K562 (cell line): ENCODE data around the gene PPY.

Source experiments
- AFF1 ChIP-seq, 2 experiments: fragments of 450-650 bp; IDR thresholded peaks; 2 replicates each; pipeline ENCODE4 v1.6.1; 2018; ENCODE audit warnings: mild to moderate bottlenecking in 2 of 2, low read depth in 1 of 2; ENCODE audit not compliant: partially characterized antibody in 2 of 2
- CTCF ChIP-seq, 3 experiments: IDR thresholded peaks in 2 of 3; conservative IDR thresholded peaks in 1 of 3; 2 replicates each; pipeline ENCODE4 v1.5.1; 2011 to 2012; ENCODE audit warnings: low read length in 3 of 3, mild to moderate bottlenecking in 3 of 3, control low read depth in 2 of 3, improper control_type of control experiment in 1 of 3, inconsistent platforms in 1 of 3, low read depth in 1 of 3, mixed read lengths in 1 of 3, moderate library complexity in 1 of 3; ENCODE audit not compliant: insufficient read depth in 2 of 3
- ESRRA ChIP-seq: fragments of 450-650 bp; IDR thresholded peaks from 2 replicates; pipeline ENCODE4 v1.6.1; 2014; ENCODE audit warnings: low read depth, mild to moderate bottlenecking, moderate library complexity, borderline replicate concordance
- MAX ChIP-seq: sonication (generic); formaldehyde crosslinking; IDR thresholded peaks from 2 replicates; pipeline ENCODE4 v1.9.0; 2022; ENCODE audit warnings: mild to moderate bottlenecking, missing genetic modification reagents
- POLR2A ChIP-seq: fragments of 450-650 bp; conservative IDR thresholded peaks from 2 replicates; pipeline ENCODE4 v1.6.1; 2016
- SREBF1 ChIP-seq: fragments of 150-350 bp; IDR thresholded peaks from 2 replicates; pipeline ENCODE4 v1.6.1; 2014; ENCODE audit warnings: antibody characterized with exemption, low read depth, low read length, borderline replicate concordance
- TCF7L2 ChIP-seq: fragments of 150-350 bp; IDR thresholded peaks from 2 replicates; pipeline ENCODE4 v1.6.1; 2016; ENCODE audit warnings: low read depth, mild to moderate bottlenecking, low read length, moderate library complexity
- THAP7 ChIP-seq: fragments of 250-450 bp; sonication (Bioruptor Pico); IDR thresholded peaks from 2 replicates; pipeline ENCODE4 v1.5.0; 2021
- ZNF121 ChIP-seq: sonication (generic); formaldehyde crosslinking; conservative IDR thresholded peaks from 2 replicates; pipeline ENCODE4 v1.8.0; 2022; ENCODE audit warnings: missing genetic modification reagents

- TF ChIP-seq THAP7 (CRISPR knock-in tag) (no peak), POLR2A (no peak), SREBF1 (no peak), ZNF121 (no peak), ESRRA (no peak), MAX (CRISPR knock-in tag) (no peak), TCF7L2 (no peak), CTCF (IDR thresholded peaks at IDR 0.05 in 2 of 3, conservative IDR thresholded peaks at IDR 0.05 in 1 of 3; ENCODE audit: insufficient read depth in 2 of 3, low read depth in 1 of 3, low read length in 3 of 3) (no peak), AFF1 (IDR thresholded peaks at IDR 0.05; ENCODE audit: low read depth in 1 of 2, partially characterized antibody in 2 of 2) (no peak)
These were observed 4.5 kb upstream of the PPY start for GRCh38 chr17:43946781-43947180.
